Measurements from ENCODE around the gene FAR1.

FAR1 gene

DNA sequence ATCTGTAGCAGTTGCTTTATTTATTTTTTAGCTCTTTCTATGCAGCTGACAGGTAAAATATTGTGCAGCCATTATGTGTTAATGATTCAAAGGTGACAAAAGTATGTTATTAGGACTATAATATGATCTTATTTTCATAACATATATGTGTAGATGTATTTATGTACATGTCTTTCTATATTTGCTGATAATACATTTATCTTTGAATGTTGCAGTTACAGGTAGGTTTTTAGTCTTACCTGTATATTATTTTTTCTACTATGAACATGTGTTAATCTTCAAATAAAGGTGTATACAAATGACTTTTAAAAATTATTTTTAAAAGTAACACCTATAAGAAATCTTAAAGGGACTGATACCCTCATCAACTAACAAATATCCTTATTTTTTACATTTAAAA, 33.6 kb downstream of the FAR1 start:
- TF ChIP-seq CTCF (IDR thresholded peaks at IDR 0.05; ENCODE audit: insufficient read depth, low read depth, low read length, missing control alignments) = no peak
- no peak for DNase-seq (ENCODE audit: low read depth)
- no peak overlapping the region for H3K4me3 ChIP-seq (ENCODE audit: low read depth, low read length)

- no peak overlapping the region for H3K4me3 ChIP-seq (ENCODE audit: low read depth, low read length)
- TF ChIP-seq CTCF (IDR thresholded peaks at IDR 0.05; ENCODE audit: insufficient read depth, low read depth, low read length, missing control alignments) = no peak
- DNase-seq (ENCODE audit: low read depth) = no peak
Measured at GRCh38 chr11:13705710-13706109, 37.2 kb downstream of the FAR1 start.

- DNase-seq (ENCODE audit: low read depth) = no peak
- H3K4me3 ChIP-seq (ENCODE audit: low read depth, low read length) = no peak overlapping the region
- no peak for TF ChIP-seq CTCF (IDR thresholded peaks at IDR 0.05; ENCODE audit: insufficient read depth, low read depth, low read length, missing control alignments)
Measured at GRCh38 chr11:13713982-13714381, 45.5 kb downstream of the FAR1 start.

- no peak for DNase-seq (ENCODE audit: low read depth)
- no peak for TF ChIP-seq CTCF (IDR thresholded peaks at IDR 0.05; ENCODE audit: insufficient read depth, low read depth, low read length, missing control alignments)
Measured at GRCh38 chr11:13717331-13717730, 48.9 kb downstream of the FAR1 start.

DNA sequence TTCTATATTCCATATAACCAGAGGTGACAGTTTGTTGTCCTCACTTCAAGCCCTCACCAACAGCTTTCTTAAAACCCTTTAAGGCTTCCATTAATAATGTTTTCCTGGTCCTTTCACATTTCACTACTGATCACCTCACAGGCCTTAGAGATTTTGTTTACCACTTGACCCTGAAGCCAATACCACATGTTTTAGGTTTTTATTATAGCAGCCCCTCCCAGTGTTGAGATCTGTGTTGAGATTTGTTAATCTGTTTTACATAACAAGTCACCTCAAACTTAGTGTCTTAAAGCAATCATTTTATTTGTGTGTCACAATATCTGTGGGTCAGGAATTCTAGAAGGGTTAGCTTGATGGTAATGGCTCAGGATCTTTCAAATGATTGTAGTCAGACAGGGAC, 49.9 kb downstream of the FAR1 start:
- no peak for TF ChIP-seq CTCF (IDR thresholded peaks at IDR 0.05; ENCODE audit: insufficient read depth, low read depth, low read length, missing control alignments)
- no peak for DNase-seq (ENCODE audit: low read depth)
- no peak overlapping the region for H3K4me3 ChIP-seq (ENCODE audit: low read depth, low read length)

More at GRCh38 chr11:13717331-13717730, 48.9 kb downstream of the FAR1 start:
- H3K4me3 ChIP-seq (ENCODE audit: low read depth, low read length) = no peak overlapping the region

- DNase-seq (ENCODE audit: low read depth) = no peak
- no peak for TF ChIP-seq CTCF (IDR thresholded peaks at IDR 0.05; ENCODE audit: insufficient read depth, low read depth, low read length, missing control alignments)
- no peak overlapping the region for H3K4me3 ChIP-seq (ENCODE audit: low read depth, low read length)
Measured at GRCh38 chr11:13720940-13721339, 52.5 kb downstream of the FAR1 start.

DNA sequence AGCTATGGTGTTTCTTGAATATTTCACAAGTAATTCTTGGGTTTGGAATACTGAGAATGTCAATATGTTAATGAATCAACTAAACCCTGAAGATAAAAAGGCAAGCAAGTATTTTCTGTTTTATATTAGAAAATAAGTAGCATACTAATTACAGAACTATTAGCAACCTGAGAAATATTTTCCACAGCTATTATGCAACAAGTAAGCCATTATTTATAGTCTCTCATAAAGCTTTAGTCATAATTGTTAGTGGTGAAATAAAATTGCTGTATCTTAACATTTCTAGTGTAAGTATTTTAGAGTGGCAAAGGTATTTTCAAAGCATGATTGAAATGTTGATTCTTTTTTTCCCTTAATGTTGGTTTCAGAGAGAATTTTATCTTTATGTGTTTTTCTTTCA, 53.3 kb downstream of the FAR1 start:
- H3K4me3 ChIP-seq (ENCODE audit: low read depth, low read length) = no peak overlapping the region
- no peak for TF ChIP-seq CTCF (IDR thresholded peaks at IDR 0.05; ENCODE audit: insufficient read depth, low read depth, low read length, missing control alignments)
- DNase-seq (ENCODE audit: low read depth) = no peak

All from GM12865 (cell line).